HAP-1 (cell line): ENCODE data around the gene DLGAP1.

Experiments
- DNase-seq, 2 experiments: peaks; one replicate each; pipeline ENCODE4 v3.0.0-alpha.2; 2016 to 2020; ENCODE audit warnings: low spot score in 2 of 2
- H3K27me3 ChIP-seq: fragments of 250-450 bp; sonication (Bioruptor Pico); 2 replicates; pipeline ENCODE4 v1.5.1; 2020; ENCODE audit warnings: low read depth, mild to moderate bottlenecking, moderate library complexity
- H3K36me3 ChIP-seq: fragments of 250-450 bp; sonication (Bioruptor Pico); replicated peaks from 2 replicates; pipeline ENCODE4 v1.5.1; 2020; ENCODE audit warnings: mild to moderate bottlenecking
- H3K4me1 ChIP-seq: fragments of 250-450 bp; sonication (Bioruptor Pico); 2 replicates; pipeline ENCODE4 v1.5.1; 2020; ENCODE audit warnings: mild to moderate bottlenecking
- H3K4me3 ChIP-seq: fragments of 250-450 bp; sonication (Bioruptor Pico); 2 replicates; pipeline ENCODE4 v1.5.1; 2020; ENCODE audit warnings: mild to moderate bottlenecking, moderate library complexity
- H3K9me3 ChIP-seq: fragments of 250-450 bp; sonication (Bioruptor Pico); 2 replicates; pipeline ENCODE4 v1.5.1; 2020; ENCODE audit warnings: mild to moderate bottlenecking, moderate library complexity
- in situ Hi-C: fragments of 300-500 bp; cut with MboI; formaldehyde crosslinking; loops from 3 replicates; pipeline ENCODE4 v1.14.3; 2020; ENCODE audit warnings: low sequenced_read_pairs, inconsistent platforms, mixed read lengths

DLGAP1 gene

DNA sequence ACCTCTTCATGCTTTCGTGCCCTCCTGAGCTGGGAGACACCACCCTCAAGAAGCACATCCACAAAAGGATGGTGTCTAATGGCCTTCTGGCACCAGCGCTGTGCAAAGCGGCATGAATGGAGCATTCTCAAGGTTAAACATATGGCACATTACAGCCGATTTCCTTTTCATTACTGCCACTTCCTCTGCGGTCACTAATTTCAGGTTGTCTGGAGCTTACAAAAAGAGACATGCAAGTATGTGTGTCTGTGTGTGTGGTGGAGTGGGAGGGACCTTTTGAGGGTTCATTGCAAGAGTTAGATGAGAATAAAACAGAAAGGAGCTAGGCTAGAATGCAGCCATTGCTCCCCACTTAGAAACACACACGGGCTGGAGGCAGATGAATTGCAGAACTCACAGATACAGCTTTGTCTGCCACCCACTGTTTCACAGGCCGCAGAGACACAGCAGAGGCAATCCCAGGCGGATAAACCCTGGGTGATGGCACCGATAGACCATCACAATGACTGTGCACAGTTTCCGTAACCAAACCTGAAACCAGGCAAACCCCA lies 929.2 kb downstream of the DLGAP1 start:
- no peaks in the 10 kb centered on the region for H3K27me3 ChIP-seq
- H3K9me3 ChIP-seq: peaks cover 2% of the 10 kb centered on the region; the same call in 1 of the 2 replicates
- H3K4me3 ChIP-seq: no peak overlapping the region
- no peak for DNase-seq
- no peaks in the 10 kb centered on the region for H3K36me3 ChIP-seq
- in situ Hi-C loops: no loop called here
- H3K4me1 ChIP-seq: no peaks in the 10 kb centered on the region

DNA sequence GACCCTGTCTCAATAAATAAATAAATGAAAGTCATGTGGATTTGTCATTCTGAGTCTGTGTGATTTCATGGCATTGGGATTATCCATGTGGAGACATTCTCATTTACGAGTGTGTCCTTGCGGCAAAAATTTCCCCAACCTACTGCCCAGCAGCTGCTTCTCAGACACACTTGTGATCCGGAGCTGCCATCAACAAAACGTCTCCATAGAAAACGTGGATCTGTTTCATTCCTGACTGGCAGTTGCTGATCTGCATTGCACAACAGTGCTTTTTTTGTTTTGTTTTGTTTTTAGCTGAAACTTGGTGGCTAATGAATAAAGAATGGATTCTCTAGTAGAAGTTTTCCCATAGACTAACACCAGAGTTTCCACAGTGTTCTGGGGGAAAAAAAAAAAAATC lies 930.4 kb downstream of the DLGAP1 start:
- Histone ChIP-seq H3K4me1 (no peaks in the 10 kb centered on the region), H3K9me3 (peaks cover 2% of the 10 kb centered on the region; the same call in 1 of the 2 replicates), H3K4me3 (no peak overlapping the region), H3K36me3 (no peaks in the 10 kb centered on the region), H3K27me3 (no peaks in the 10 kb centered on the region)
- in situ Hi-C loops: no loop called here
- no peak for DNase-seq

GRCh38 chr18:3520230-3521085 lies 934.6 kb downstream of the DLGAP1 start:
- DNase-seq: no peak
- Histone ChIP-seq H3K4me1 (no peaks in the 10 kb centered on the region), H3K27me3 (no peaks in the 10 kb centered on the region), H3K4me3 (no peak overlapping the region), H3K36me3 (no peaks in the 10 kb centered on the region), H3K9me3 (peaks cover 2% of the 10 kb centered on the region; the same call in 1 of the 2 replicates)
- in situ Hi-C loops: no loop called here

DNA sequence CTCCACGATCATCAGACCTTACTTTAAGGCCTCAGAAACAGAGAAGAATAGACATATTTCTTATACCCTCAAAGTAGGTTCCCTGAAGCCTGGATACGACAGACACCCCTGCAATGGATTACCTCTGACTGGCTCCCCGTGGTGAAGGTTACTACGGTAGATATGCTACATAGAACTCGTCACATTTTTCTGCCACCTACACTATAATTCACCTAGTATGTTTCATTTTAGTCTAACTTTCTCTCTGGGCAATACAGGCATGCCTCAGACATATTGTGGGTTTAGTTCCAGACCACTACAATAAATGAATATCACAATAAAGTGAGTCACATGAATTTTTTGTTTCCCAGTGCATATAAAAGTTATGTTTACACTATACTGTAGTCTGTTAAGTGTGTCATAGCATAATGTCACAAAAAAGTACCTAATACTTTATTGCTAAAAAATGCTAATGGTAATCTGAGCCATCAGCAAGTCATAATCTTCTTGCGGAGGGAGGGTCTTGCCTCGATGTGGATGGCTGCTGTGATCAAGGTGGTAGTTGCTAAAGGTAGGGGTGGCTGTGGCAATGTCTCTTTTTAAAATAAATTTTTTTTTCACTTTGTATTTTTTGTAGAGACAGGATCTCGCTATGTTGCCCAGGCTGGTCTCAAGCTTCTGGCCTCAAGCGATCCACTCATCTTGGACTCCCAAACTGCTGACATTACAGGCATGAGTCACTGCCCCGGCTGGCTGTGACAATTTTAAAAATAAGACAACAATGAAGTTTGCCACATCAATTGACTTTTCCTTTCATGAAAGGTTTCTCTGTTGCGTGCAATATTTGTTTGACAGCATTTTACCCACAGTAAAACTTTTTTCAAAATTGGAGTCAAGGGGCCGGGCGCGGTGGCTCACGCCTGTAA lies 940.5 kb downstream of the DLGAP1 start:
- H3K9me3 ChIP-seq: no peaks in the 10 kb centered on the region
- no peaks in the 10 kb centered on the region for H3K27me3 ChIP-seq
- in situ Hi-C loops: no loop called here
- no peak for DNase-seq
- no peak overlapping the region for H3K4me3 ChIP-seq
- no peaks in the 10 kb centered on the region for H3K36me3 ChIP-seq
- H3K4me1 ChIP-seq: peaks cover 12% of the 10 kb centered on the region

- DNase-seq: no peak
- H3K36me3 ChIP-seq: no peaks in the 10 kb centered on the region
- H3K27me3 ChIP-seq: no peaks in the 10 kb centered on the region
- H3K4me1 ChIP-seq: peaks cover 12% of the 10 kb centered on the region
- H3K4me3 ChIP-seq: no peak overlapping the region
- H3K9me3 ChIP-seq: no peaks in the 10 kb centered on the region
- in situ Hi-C loops: no loop called here
These were observed 941.6 kb downstream of the DLGAP1 start for GRCh38 chr18:3513481-3513880.

DNA sequence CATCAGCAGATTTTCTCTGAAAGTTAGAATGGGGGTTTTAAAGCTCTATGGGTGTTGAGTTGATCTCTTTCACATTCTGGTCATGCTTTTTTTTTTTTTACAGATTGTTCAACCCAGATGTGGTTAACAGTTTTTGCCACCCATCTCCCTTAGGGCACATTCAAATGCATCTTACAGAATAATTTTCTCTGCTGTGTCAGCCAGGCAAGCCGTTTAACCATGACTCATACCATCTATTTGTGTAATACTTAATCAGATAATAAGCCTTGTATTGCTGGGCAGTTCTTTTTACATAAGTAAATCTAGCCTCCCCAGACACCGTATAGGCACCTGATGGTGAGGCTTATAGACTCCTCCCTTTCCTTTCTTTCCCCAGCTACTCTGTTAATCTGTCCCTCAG lies 943.1 kb downstream of the DLGAP1 start:
- peaks cover 12% of the 10 kb centered on the region for H3K4me1 ChIP-seq
- DNase-seq: peak; percentile 63 to 95
- in situ Hi-C loops: no loop called here
- H3K4me3 ChIP-seq: no peak overlapping the region
- H3K27me3 ChIP-seq: no peaks in the 10 kb centered on the region
- H3K36me3 ChIP-seq: no peaks in the 10 kb centered on the region
- H3K9me3 ChIP-seq: no peaks in the 10 kb centered on the region

DNA sequence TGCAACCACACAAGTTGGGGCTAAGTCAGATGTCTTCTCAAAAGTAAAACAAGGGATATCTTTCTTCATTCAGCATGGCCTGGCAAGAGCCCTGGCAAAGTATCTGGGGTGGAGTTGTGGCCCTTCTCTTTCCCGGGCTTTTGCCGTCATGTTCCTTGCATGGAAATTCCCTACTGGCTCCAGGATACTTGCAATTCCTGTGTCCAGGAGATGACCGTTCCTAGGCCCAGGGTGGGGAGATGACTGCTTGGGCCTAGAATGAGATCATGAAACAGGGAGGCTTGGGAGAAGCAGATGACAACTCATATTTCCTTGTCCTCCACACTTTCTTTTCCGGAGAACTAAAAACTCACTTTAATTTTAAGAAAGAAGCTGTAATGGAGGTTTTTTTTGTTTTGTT lies 944.2 kb downstream of the DLGAP1 start:
- DNase-seq: no peak

GRCh38 chr18:3510024-3510423 lies 945.1 kb downstream of the DLGAP1 start:
- Histone ChIP-seq H3K4me3 (no peak overlapping the region), H3K9me3 (no peaks in the 10 kb centered on the region), H3K4me1 (peaks cover 12% of the 10 kb centered on the region), H3K27me3 (no peaks in the 10 kb centered on the region), H3K36me3 (no peaks in the 10 kb centered on the region)
- in situ Hi-C loops: no loop called here
- DNase-seq: no peak

More for the DNA sequence above, 944.2 kb downstream of the DLGAP1 start:
- Histone ChIP-seq H3K36me3 (no peaks in the 10 kb centered on the region), H3K4me3 (no peak overlapping the region), H3K4me1 (peaks cover 12% of the 10 kb centered on the region), H3K27me3 (no peaks in the 10 kb centered on the region), H3K9me3 (no peaks in the 10 kb centered on the region)
- in situ Hi-C loops: no loop called here

DNA sequence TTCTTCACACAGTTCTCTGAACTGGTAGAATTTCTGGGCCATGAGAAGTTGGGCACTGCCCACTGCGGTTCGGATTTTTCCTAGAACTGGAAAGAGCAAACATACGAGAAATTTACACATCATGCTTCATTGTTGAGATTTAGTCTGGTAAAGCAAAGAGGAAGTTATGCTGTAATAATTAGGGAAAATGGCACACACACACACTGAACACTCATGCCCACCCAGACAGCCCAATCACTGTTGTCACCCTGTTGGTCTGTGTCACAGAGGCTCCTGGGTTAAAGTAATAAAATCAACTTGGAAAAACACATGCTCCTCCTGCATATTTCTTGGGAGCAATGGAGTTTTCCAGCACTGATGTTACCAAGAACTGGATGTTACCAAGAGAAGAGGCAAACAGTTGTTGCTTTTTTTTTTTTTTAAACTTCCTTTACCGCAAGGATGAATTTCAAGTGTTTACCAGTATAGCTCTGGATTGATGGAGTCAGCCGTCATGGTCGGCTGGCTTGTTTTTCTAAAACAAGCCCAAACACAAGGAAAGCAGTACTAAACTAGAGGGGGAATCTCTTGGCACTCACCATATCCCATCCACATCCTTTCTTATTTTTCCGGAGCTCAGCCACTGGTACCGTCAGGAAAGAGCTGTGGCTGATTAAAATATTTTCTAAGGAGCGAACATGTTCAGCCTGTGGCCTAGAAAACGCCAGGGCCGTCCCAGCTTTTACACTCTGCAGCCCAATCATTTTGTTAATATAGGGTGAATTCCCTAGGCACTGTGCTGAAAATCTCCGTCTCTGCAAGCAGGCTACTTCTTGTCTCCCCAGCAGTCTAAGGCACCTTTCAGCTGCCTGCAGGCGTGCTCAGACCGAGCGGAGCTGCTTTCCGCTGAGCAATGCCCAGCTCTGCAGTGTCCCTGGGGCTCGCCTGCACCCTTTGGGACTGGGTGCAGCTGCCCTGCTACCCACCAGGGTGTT lies 946.2 kb downstream of the DLGAP1 start:
- Histone ChIP-seq H3K9me3 (no peaks in the 10 kb centered on the region), H3K27me3 (no peaks in the 10 kb centered on the region), H3K4me1 (peaks cover 12% of the 10 kb centered on the region), H3K36me3 (no peaks in the 10 kb centered on the region), H3K4me3 (no peak overlapping the region)
- in situ Hi-C loops: no loop called here
- DNase-seq: no peak

DNA sequence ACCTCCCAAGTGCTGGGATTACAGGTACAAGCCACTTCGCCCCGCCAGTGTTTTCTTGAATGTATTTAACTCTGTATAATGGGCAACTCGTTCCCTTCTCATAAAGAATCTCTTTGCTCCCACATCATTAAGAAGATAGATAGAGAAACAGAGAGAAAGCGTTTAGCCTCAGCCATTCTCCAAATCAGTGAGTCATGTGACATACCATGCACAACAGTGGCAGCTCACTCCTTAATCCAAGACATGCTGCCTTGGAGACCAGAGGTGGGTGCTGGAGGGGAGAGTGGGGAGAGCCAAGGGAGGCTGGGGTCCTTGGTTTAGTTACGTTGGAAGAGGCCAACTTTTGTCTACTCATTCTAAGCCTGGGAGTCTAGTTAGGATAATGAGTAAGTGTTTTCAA lies 950.5 kb downstream of the DLGAP1 start:
- Histone ChIP-seq H3K27me3 (no peaks in the 10 kb centered on the region), H3K4me1 (peaks cover 4% of the 10 kb centered on the region), H3K4me3 (no peak overlapping the region), H3K36me3 (no peaks in the 10 kb centered on the region), H3K9me3 (no peaks in the 10 kb centered on the region)
- in situ Hi-C loops: no loop called here
- no peak for DNase-seq

DNA sequence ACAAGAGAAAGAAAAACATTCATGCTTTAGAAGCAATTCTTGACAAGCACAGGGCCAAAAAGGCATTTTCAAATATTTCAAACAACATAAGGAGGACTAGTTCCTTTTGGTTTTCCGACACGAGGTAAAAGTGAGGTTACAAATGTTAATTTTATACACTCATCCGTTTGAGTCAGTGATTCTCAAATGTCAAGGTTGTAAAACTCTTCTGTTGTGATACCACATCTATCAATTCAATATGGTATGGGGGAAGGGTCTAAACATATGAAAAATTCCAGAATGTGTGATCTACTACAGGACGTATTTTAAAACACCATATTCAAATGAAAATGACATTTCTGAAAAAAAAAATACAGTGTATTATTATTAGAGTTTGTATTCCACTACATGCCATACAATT lies 952.5 kb downstream of the DLGAP1 start:
- DNase-seq: no peak
- no peaks in the 10 kb centered on the region for H3K9me3 ChIP-seq
- H3K36me3 ChIP-seq: no peaks in the 10 kb centered on the region
- in situ Hi-C loops: no loop called here
- H3K4me1 ChIP-seq: peaks cover 4% of the 10 kb centered on the region
- no peaks in the 10 kb centered on the region for H3K27me3 ChIP-seq
- no peak overlapping the region for H3K4me3 ChIP-seq

GRCh38 chr18:3500016-3500415 lies 955.1 kb downstream of the DLGAP1 start:
- Histone ChIP-seq H3K4me3 (no peak overlapping the region), H3K4me1 (peaks cover 4% of the 10 kb centered on the region), H3K9me3 (no peaks in the 10 kb centered on the region), H3K27me3 (no peaks in the 10 kb centered on the region), H3K36me3 (no peaks in the 10 kb centered on the region)
- in situ Hi-C loops: no loop called here
- DNase-seq: no peak

DNA sequence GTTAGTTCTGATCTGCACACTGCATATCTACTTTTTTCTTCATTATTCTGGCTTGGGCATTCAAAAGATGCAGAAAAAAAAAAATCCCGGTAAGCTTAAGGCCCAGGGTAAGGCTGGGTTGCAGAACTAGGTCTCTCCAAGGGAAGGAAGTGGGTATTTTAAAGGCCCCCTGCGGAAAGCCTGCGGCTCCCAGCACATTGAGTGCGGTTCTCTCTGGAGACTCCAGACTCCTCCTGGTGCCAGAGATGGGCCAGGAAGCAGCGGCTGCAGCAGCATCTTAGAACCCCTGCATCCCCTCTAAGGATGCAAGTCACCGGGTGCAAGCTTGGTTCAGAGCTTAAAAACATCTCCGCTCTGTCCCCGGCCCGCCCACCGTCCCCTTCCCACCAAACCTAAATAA lies 955.6 kb downstream of the DLGAP1 start:
- DNase-seq: peak in 1 of 2 experiments; percentile 8
- peak overlapping the region; percentile 25 for H3K4me3 ChIP-seq
- no peaks in the 10 kb centered on the region for H3K9me3 ChIP-seq
- H3K27me3 ChIP-seq: no peaks in the 10 kb centered on the region
- in situ Hi-C loops: no loop called here
- peaks cover 4% of the 10 kb centered on the region for H3K4me1 ChIP-seq
- no peaks in the 10 kb centered on the region for H3K36me3 ChIP-seq
